ENCODE results near the gene FAU.

FAU gene

DNA sequence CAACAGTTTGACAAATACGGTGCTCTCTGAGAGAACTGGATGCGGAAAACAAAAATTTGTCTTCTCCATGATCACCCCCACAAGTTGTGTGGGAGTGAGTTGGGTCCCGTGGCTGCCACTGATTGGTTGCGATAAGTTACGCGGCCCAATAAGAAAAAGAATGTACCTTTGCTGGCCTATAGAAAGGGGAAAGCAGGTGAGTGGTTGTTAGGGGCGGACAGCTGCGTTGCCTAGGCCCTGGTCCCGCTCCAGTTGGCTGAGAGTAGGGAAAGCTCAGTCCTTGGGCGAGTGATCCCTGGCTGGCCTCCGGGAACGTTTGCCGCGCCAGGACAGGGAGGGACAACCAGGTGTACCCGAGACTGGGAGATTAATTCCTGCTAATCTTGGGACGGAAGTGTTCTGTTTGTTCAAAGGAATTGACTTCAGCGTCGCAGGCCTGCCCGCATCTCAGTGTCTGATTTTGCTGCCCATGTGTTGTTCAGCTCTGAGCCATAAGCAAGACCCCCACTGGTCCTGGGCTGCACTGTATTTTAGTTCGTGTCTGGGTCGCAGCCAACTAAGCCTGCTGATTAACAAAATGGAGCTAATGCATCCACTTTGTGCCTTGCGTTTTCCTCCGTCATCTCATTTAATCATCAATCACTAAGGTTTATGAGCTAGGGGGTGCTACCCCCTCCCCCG, 13.2 kb upstream of the FAU start (continued):
- TF ChIP-seq ZNF561 (tag by site-specific recombination; IDR thresholded peaks at IDR 0.05; ENCODE audit: borderline replicate concordance) (no peak), TRIM28 (IDR thresholded peaks at IDR 0.05; ENCODE audit: borderline replicate concordance, low read length) (peak; percentile 80; the same call in 1 of the 2 replicates)
- TF ChIP-seq, protein P1, sequence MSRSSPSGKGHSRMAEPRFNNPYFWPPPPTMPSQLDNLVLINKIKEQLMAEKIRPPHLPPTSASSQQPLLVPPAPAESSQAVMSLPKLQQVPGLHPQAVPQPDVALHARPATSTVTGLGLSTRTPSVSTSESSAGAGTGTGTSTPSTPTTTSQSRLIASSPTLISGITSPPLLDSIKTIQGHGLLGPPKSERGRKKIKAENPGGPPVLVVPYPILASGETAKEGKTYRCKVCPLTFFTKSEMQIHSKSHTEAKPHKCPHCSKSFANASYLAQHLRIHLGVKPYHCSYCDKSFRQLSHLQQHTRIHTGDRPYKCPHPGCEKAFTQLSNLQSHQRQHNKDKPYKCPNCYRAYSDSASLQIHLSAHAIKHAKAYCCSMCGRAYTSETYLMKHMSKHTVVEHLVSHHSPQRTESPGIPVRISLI (tag by site-specific recombination; IDR thresholded peaks at IDR 0.05) = no peak

DNA sequence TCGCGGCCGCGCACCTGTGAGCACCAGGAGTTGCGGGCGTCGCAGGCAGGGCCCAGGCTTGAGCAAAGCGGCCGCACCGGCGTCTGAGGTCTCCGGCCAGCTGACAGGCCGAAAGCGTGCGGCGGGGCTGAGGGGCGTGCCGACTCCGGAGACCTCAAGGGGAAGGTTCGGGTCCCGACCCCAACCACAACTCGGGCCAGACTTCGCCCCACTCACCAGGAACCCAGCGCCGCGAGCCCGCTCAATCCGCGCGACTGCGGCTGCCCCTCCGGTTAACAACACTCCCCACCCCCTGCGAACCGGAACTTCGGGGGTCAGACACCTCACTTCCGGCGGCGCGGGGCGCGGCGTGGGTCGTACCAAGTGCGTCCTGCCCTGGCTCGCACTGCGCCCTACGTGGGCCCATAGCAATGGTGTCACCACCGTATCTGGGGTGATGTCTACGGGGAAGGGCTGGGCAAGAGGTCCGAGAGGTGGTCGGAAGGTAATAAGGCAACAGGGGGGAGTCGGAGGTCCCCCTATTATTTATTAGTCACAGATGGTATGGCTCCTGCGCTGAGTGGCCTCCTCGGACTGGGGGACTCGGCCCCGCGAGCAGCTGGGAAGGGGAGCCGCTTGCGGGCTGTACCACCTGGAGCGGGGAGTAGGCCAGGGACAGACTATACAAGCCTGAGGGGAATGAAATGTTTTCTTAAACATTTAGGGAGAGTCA, 12.5 kb upstream of the FAU start, which contains the start of gene SYVN1:
Gene SYVN1 (minus strand): TSS at position 280 of the 712 bp plus-strand sequence. CDS start 918 bp downstream, outside the sequence.
- POLR2A ChIA-PET = interaction anchor here (0.5 to 4.5 kb wide), 20 partner anchors 10 to 863 kb away, joined by 3 to 57 read pairs (median 4); partner anchors contain the start of genes ARL2, CAPN1, CDC42BPG and FAU
- H3K4me3 ChIP-seq (ENCODE audit: low read depth, low read length) = peak within 1 kb of the TSS; percentile 81
- H3K36me3 ChIP-seq (ENCODE audit: control insufficient read depth in 2 of 2, insufficient read depth in 1 of 2, low read length in 2 of 2) = peaks cover 0 to 37% of the 10 kb centered on the region in 2 experiments; a peak in 1 of 3 replicates
- H3K4me1 ChIP-seq (ENCODE audit: control insufficient read depth, insufficient read depth, low read length) = no peaks in the 10 kb centered on the region; the same call in 1 of the 2 replicates
- H3K27ac ChIP-seq (ENCODE audit: extremely low read depth, low read depth, low read length) = peak within 1 kb of the TSS; percentile 83
- CTCF ChIA-PET = interaction anchor here (0.6 to 2.3 kb wide), 6 partner anchors 13 to 120 kb away, joined by 3 to 7 read pairs (median 4); partner anchors contain the start of genes ARL2 and CAPN1
- no peaks in the 10 kb centered on the region for H3K9me3 ChIP-seq (ENCODE audit: control insufficient read depth, insufficient read depth, low read depth, low read length)
- no peak for TF ChIP-seq ZNF48 (tag by site-specific recombination; IDR thresholded peaks at IDR 0.05)
- TF ChIP-seq, protein P2, sequence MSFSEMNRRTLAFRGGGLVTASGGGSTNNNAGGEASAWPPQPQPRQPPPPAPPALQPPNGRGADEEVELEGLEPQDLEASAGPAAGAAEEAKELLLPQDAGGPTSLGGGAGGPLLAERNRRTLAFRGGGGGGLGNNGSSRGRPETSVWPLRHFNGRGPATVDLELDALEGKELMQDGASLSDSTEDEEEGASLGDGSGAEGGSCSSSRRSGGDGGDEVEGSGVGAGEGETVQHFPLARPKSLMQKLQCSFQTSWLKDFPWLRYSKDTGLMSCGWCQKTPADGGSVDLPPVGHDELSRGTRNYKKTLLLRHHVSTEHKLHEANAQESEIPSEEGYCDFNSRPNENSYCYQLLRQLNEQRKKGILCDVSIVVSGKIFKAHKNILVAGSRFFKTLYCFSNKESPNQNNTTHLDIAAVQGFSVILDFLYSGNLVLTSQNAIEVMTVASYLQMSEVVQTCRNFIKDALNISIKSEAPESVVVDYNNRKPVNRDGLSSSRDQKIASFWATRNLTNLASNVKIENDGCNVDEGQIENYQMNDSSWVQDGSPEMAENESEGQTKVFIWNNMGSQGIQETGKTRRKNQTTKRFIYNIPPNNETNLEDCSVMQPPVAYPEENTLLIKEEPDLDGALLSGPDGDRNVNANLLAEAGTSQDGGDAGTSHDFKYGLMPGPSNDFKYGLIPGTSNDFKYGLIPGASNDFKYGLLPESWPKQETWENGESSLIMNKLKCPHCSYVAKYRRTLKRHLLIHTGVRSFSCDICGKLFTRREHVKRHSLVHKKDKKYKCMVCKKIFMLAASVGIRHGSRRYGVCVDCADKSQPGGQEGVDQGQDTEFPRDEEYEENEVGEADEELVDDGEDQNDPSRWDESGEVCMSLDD (tag by site-specific recombination; IDR thresholded peaks at IDR 0.05) = peak; percentile 97
- TF ChIP-seq, protein P3, sequence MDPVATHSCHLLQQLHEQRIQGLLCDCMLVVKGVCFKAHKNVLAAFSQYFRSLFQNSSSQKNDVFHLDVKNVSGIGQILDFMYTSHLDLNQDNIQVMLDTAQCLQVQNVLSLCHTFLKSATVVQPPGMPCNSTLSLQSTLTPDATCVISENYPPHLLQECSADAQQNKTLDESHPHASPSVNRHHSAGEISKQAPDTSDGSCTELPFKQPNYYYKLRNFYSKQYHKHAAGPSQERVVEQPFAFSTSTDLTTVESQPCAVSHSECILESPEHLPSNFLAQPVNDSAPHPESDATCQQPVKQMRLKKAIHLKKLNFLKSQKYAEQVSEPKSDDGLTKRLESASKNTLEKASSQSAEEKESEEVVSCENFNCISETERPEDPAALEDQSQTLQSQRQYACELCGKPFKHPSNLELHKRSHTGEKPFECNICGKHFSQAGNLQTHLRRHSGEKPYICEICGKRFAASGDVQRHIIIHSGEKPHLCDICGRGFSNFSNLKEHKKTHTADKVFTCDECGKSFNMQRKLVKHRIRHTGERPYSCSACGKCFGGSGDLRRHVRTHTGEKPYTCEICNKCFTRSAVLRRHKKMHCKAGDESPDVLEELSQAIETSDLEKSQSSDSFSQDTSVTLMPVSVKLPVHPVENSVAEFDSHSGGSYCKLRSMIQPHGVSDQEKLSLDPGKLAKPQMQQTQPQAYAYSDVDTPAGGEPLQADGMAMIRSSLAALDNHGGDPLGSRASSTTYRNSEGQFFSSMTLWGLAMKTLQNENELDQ (tag by site-specific recombination; IDR thresholded peaks at IDR 0.05; ENCODE audit: low read depth) = no peak
- TF ChIP-seq ZNF155 (tag by site-specific recombination; IDR thresholded peaks at IDR 0.05) = no peak
- no peak for TF ChIP-seq ZNF292 (tag by site-specific recombination; IDR thresholded peaks at IDR 0.05; ENCODE audit: borderline replicate concordance, low read depth)
- no peak for TF ChIP-seq ZNF747 (tag by site-specific recombination; IDR thresholded peaks at IDR 0.05)
- TF ChIP-seq ZNF341 (tag by site-specific recombination; IDR thresholded peaks at IDR 0.05; ENCODE audit: low read depth) = no peak
- TF ChIP-seq REPIN1 (tag by site-specific recombination; IDR thresholded peaks at IDR 0.05; ENCODE audit: low read depth) = no peak
- TF ChIP-seq, protein P4, sequence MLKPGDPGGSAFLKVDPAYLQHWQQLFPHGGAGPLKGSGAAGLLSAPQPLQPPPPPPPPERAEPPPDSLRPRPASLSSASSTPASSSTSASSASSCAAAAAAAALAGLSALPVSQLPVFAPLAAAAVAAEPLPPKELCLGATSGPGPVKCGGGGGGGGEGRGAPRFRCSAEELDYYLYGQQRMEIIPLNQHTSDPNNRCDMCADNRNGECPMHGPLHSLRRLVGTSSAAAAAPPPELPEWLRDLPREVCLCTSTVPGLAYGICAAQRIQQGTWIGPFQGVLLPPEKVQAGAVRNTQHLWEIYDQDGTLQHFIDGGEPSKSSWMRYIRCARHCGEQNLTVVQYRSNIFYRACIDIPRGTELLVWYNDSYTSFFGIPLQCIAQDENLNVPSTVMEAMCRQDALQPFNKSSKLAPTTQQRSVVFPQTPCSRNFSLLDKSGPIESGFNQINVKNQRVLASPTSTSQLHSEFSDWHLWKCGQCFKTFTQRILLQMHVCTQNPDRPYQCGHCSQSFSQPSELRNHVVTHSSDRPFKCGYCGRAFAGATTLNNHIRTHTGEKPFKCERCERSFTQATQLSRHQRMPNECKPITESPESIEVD (tag by site-specific recombination; IDR thresholded peaks at IDR 0.05) = no peak
- TF ChIP-seq, protein P5, sequence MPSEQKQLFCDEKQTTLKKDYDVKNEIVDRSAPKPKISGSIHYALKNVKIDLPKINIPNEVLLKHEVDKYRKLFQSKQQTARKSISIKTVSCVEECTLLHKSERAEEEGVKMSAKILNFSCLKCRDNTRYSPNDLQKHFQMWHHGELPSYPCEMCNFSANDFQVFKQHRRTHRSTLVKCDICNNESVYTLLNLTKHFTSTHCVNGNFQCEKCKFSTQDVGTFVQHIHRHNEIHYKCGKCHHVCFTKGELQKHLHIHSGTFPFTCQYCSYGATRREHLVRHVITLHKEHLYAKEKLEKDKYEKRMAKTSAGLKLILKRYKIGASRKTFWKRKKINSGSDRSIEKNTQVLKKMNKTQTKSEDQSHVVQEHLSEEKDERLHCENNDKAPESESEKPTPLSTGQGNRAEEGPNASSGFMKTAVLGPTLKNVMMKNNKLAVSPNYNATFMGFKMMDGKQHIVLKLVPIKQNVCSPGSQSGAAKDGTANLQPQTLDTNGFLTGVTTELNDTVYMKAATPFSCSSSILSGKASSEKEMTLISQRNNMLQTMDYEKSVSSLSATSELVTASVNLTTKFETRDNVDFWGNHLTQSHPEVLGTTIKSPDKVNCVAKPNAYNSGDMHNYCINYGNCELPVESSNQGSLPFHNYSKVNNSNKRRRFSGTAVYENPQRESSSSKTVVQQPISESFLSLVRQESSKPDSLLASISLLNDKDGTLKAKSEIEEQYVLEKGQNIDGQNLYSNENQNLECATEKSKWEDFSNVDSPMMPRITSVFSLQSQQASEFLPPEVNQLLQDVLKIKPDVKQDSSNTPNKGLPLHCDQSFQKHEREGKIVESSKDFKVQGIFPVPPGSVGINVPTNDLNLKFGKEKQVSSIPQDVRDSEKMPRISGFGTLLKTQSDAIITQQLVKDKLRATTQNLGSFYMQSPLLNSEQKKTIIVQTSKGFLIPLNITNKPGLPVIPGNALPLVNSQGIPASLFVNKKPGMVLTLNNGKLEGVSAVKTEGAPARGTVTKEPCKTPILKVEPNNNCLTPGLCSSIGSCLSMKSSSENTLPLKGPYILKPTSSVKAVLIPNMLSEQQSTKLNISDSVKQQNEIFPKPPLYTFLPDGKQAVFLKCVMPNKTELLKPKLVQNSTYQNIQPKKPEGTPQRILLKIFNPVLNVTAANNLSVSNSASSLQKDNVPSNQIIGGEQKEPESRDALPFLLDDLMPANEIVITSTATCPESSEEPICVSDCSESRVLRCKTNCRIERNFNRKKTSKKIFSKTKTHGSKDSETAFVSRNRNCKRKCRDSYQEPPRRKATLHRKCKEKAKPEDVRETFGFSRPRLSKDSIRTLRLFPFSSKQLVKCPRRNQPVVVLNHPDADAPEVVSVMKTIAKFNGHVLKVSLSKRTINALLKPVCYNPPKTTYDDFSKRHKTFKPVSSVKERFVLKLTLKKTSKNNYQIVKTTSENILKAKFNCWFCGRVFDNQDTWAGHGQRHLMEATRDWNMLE (tag by site-specific recombination; conservative IDR thresholded peaks at IDR 0.05; ENCODE audit: low read depth) = 0 out of 2 replicates have a peak, but pooled peaks have one; percentile 50
- TF ChIP-seq GLI2 (tag by site-specific recombination; IDR thresholded peaks at IDR 0.05; ENCODE audit: borderline replicate concordance, low read depth) = no peak
- TF ChIP-seq, protein P6, sequence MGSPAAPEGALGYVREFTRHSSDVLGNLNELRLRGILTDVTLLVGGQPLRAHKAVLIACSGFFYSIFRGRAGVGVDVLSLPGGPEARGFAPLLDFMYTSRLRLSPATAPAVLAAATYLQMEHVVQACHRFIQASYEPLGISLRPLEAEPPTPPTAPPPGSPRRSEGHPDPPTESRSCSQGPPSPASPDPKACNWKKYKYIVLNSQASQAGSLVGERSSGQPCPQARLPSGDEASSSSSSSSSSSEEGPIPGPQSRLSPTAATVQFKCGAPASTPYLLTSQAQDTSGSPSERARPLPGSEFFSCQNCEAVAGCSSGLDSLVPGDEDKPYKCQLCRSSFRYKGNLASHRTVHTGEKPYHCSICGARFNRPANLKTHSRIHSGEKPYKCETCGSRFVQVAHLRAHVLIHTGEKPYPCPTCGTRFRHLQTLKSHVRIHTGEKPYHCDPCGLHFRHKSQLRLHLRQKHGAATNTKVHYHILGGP (tag by site-specific recombination; IDR thresholded peaks at IDR 0.05) = no peak
- no peak for TF ChIP-seq ZNF146 (tag by site-specific recombination; IDR thresholded peaks at IDR 0.05)
- peak; percentile 63 for TF ChIP-seq ZNF394 (tag by site-specific recombination; IDR thresholded peaks at IDR 0.05; ENCODE audit: borderline replicate concordance)

Measured in HEK293 (cell line).